HG03196 (cell line): ENCODE results near the gene TAF1C.
"Not testable (repeated sequence)": the region's sequence is repeated elsewhere in the genome, so short reads cannot be mapped to it uniquely, and the experiment has no call there.

ENCODE experiments used
- ATAC-seq: cut with Tn5 transposase; IDR thresholded peaks from one replicate; pipeline ENCODE4 v1.9.1; 2021; ENCODE audit not compliant: unreplicated experiment

Gene TAF1C

GRCh38 chr16:84186685-84187437 lies at the start of gene TAF1C:
TSS of gene TAF1C (minus strand) at chr16:84187057. CDS start at chr16:84184988, 2,069 bp downstream.
- peak; percentile 96 for ATAC-seq

GRCh38 chr16:84234321-84235241 lies 47.7 kb upstream of the TAF1C start:
- no peak for ATAC-seq

- ATAC-seq: no peak
Measured at GRCh38 chr16:84233748-84234147, 46.9 kb upstream of the TAF1C start.

- no peak for ATAC-seq
Measured at GRCh38 chr16:84232969-84233368, 46.1 kb upstream of the TAF1C start.

- no peak for ATAC-seq
Measured at GRCh38 chr16:84232060-84232459, 45.2 kb upstream of the TAF1C start.

GRCh38 chr16:84229471-84229870 lies 42.6 kb upstream of the TAF1C start:
- ATAC-seq: no peak

- ATAC-seq: no peak
Measured at GRCh38 chr16:84228256-84228838, 41.5 kb upstream of the TAF1C start.

GRCh38 chr16:84227548-84227947 lies 40.7 kb upstream of the TAF1C start:
- no peak for ATAC-seq

GRCh38 chr16:84226026-84226425 lies 39.2 kb upstream of the TAF1C start:
- no peak for ATAC-seq

GRCh38 chr16:84225571-84225970 lies 38.7 kb upstream of the TAF1C start:
- no peak for ATAC-seq

- no peak for ATAC-seq
Measured at GRCh38 chr16:84225126-84225525, 38.3 kb upstream of the TAF1C start.

- no peak for ATAC-seq
Measured at GRCh38 chr16:84224554-84224953, 37.7 kb upstream of the TAF1C start.

- ATAC-seq: no peak
Measured at GRCh38 chr16:84223456-84223855, 36.6 kb upstream of the TAF1C start.

GRCh38 chr16:84220851-84221250 lies 34.0 kb upstream of the TAF1C start:
- ATAC-seq: no peak

GRCh38 chr16:84218956-84219355 lies 32.1 kb upstream of the TAF1C start:
- no peak for ATAC-seq

- ATAC-seq: no peak
Measured at GRCh38 chr16:84218176-84218823, 31.4 kb upstream of the TAF1C start.

- ATAC-seq: not testable (repeated sequence)
Measured at GRCh38 chr16:84216144-84216543, 29.3 kb upstream of the TAF1C start.

GRCh38 chr16:84215531-84215930 lies 28.7 kb upstream of the TAF1C start:
- ATAC-seq: no peak

- no peak for ATAC-seq
Measured at GRCh38 chr16:84214451-84215066, 27.7 kb upstream of the TAF1C start.

GRCh38 chr16:84212631-84213030 lies 25.8 kb upstream of the TAF1C start:
- ATAC-seq: no peak

GRCh38 chr16:84212154-84212553 lies 25.3 kb upstream of the TAF1C start:
- ATAC-seq: no peak
